ENCODE results near the gene MESP1.

DNA sequence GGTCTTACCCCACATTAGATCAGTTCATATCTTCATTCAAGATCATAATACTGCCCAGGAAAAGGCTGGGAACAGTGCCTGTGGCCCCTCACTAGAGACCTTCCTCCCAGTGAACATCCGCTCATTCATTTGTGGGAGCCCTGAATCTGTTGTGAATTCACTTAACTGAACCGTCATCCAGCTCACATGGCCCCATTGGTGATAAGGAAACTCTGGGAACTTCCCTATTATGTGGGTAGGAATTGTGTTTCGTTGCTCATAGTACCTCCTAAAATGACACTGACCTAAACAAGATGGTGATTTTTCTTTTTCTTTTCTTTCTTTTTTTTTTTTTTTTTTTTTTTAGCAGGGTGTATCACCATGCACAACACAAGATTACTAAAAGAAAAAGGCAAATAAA, 18.3 kb upstream of the MESP1 start:
- TF ChIP-seq GATA3 (IDR thresholded peaks at IDR 0.05; ENCODE audit: low read depth, low read length) (no peak), GATA2 (IDR thresholded peaks at IDR 0.05; ENCODE audit: low read depth, low read length) (no peak)
